ENCODE results near the gene MMP17.

The MMP17 gene

DNA sequence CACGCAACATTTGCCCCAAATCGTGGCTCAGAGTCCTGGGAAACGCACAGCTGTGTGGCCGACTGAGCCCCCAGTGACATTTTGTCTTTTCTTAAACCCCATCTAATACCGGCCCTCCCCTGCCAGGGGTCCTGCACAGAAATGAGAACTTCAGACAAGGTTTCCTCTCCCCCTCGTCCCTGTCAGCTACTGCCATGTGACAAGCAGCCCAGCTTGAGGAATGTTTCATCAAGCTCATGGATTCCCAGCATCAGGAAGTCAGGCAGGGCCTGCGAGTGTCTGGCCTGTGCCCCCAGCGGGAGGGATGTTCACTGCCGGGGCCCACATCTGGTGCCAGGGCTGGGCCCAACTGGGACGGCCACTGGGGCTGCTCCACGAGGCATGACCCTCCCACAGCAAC, 15.9 kb downstream of the MMP17 start:
- H3K9me3 ChIP-seq (replicated peaks; ENCODE audit: low read length): no peaks in the 10 kb centered on the region
- H3K9ac ChIP-seq (ENCODE audit: low read depth, low read length): no peak overlapping the region
- no peak overlapping the region for H3K4me2 ChIP-seq (ENCODE audit: low read length)
- H3K4me3 ChIP-seq (ENCODE audit: low read length): no peak overlapping the region
- no peaks in the 10 kb centered on the region for H3K4me1 ChIP-seq (ENCODE audit: control insufficient read depth, insufficient read depth, low read length)
- peaks cover 5% of the 10 kb centered on the region for H3K36me3 ChIP-seq (ENCODE audit: insufficient read depth, low read length)
- H3K27me3 ChIP-seq (ENCODE audit: control insufficient read depth, insufficient read depth, low read length): no peaks in the 10 kb centered on the region

GRCh38 chr12:131844656-131845055, 16.5 kb downstream of the MMP17 start:
- no peaks in the 10 kb centered on the region for H3K27me3 ChIP-seq (ENCODE audit: control insufficient read depth, insufficient read depth, low read length)
- H3K9ac ChIP-seq (ENCODE audit: low read depth, low read length): no peak overlapping the region
- H3K9me3 ChIP-seq (replicated peaks; ENCODE audit: low read length): no peaks in the 10 kb centered on the region
- peaks cover 5% of the 10 kb centered on the region for H3K36me3 ChIP-seq (ENCODE audit: insufficient read depth, low read length)
- H3K4me3 ChIP-seq (ENCODE audit: low read length): no peak overlapping the region
- H3K4me2 ChIP-seq (ENCODE audit: low read length): no peak overlapping the region
- H3K4me1 ChIP-seq (ENCODE audit: control insufficient read depth, insufficient read depth, low read length): no peaks in the 10 kb centered on the region

DNA sequence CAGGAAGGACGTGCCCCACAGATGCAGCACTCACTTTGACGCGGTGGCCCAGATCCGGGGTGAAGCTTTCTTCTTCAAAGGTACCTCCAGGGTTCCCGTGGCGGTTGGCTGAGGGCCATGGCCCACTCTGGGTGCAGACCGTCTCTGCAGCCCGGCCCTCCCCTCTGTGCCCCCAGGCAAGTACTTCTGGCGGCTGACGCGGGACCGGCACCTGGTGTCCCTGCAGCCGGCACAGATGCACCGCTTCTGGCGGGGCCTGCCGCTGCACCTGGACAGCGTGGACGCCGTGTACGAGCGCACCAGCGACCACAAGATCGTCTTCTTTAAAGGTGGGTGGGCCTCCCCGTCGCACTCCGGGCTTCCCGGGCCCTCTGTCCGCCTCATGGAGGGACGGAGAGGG, 16.9 kb downstream of the MMP17 start:
- Histone ChIP-seq H3K36me3 (ENCODE audit: insufficient read depth, low read length) (peaks cover 5% of the 10 kb centered on the region), H3K9ac (ENCODE audit: low read depth, low read length) (no peak overlapping the region), H3K4me3 (ENCODE audit: low read length) (no peak overlapping the region), H3K27me3 (ENCODE audit: control insufficient read depth, insufficient read depth, low read length) (no peaks in the 10 kb centered on the region), H3K4me2 (ENCODE audit: low read length) (no peak overlapping the region), H3K9me3 (replicated peaks; ENCODE audit: low read length) (no peaks in the 10 kb centered on the region), H3K4me1 (ENCODE audit: control insufficient read depth, insufficient read depth, low read length) (no peaks in the 10 kb centered on the region)

DNA sequence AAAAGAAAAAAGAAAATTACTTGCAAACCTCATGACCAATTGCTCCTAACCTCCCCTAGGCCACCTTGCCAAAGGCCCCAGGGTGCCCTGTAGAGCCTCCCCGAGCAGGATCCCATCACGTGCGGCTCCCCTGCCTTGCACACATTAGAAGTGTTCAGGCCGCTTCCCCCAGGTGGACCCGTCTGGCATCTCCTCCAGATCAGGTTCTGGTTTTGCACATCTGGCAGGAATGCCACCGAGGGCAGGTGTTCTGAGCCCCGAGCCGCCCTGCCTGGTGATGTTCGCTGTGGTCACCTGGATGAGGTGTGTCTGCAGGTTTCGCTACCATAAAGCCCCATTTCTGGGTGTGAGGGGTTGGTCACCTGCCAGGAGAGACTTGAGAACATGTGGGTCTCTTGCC, 19.3 kb downstream of the MMP17 start:
- no peak overlapping the region for H3K4me3 ChIP-seq (ENCODE audit: low read length)
- no peak overlapping the region for H3K9ac ChIP-seq (ENCODE audit: low read depth, low read length)
- H3K36me3 ChIP-seq (ENCODE audit: insufficient read depth, low read length): no peaks in the 10 kb centered on the region

GRCh38 chr12:131848753-131849152, 20.6 kb downstream of the MMP17 start:
- Histone ChIP-seq H3K4me1 (ENCODE audit: control insufficient read depth, insufficient read depth, low read length) (peaks cover 15% of the 10 kb centered on the region), H3K9me3 (replicated peaks; ENCODE audit: low read length) (no peaks in the 10 kb centered on the region), H3K4me3 (ENCODE audit: low read length) (no peak overlapping the region), H3K9ac (ENCODE audit: low read depth, low read length) (no peak overlapping the region), H3K4me2 (ENCODE audit: low read length) (no peak overlapping the region), H3K27me3 (ENCODE audit: control insufficient read depth, insufficient read depth, low read length) (no peaks in the 10 kb centered on the region), H3K36me3 (ENCODE audit: insufficient read depth, low read length) (no peaks in the 10 kb centered on the region)

More for the DNA sequence above, 19.3 kb downstream of the MMP17 start:
- Histone ChIP-seq H3K27me3 (ENCODE audit: control insufficient read depth, insufficient read depth, low read length) (no peaks in the 10 kb centered on the region), H3K9me3 (replicated peaks; ENCODE audit: low read length) (no peaks in the 10 kb centered on the region), H3K4me1 (ENCODE audit: control insufficient read depth, insufficient read depth, low read length) (peaks cover 7% of the 10 kb centered on the region), H3K4me2 (ENCODE audit: low read length) (no peak overlapping the region)

DNA sequence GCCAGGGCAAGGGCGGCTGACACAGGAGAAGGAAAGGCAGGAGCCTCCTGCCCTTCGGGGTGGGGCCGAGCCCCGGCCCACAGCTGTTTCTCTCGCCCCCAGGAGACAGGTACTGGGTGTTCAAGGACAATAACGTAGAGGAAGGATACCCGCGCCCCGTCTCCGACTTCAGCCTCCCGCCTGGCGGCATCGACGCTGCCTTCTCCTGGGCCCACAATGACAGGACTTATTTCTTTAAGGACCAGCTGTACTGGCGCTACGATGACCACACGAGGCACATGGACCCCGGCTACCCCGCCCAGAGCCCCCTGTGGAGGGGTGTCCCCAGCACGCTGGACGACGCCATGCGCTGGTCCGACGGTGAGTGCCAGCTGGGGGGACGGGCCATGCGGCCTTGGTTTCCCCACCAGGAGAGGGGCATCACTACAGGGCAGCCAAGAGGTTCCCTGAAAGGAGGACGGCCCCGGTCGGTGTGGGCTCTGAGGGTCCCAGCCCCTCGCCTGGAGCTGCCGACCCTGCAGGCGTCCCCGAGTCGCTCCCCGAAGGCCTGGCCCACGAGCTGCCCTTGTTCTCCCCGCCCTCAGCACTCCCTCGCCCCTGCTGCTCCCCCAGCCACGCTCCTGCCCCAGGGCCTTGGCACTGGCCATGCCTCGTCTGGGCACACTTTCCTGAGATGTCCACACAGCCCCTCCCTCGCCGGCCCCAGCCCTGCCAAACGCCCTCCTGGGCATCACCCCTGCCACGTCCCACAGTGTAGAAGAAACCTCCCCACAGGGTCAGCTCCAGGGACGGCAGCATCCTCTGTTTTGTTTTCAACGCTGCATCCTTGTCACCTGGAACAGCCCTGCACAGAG, 21.7 kb downstream of the MMP17 start:
- Histone ChIP-seq H3K36me3 (ENCODE audit: insufficient read depth, low read length) (no peaks in the 10 kb centered on the region), H3K9ac (ENCODE audit: low read depth, low read length) (no peak overlapping the region), H3K27me3 (ENCODE audit: control insufficient read depth, insufficient read depth, low read length) (peaks cover 1% of the 10 kb centered on the region), H3K9me3 (replicated peaks; ENCODE audit: low read length) (no peaks in the 10 kb centered on the region), H3K4me2 (ENCODE audit: low read length) (no peak overlapping the region), H3K4me1 (ENCODE audit: control insufficient read depth, insufficient read depth, low read length) (peaks cover 15% of the 10 kb centered on the region), H3K4me3 (ENCODE audit: low read length) (no peak overlapping the region)

DNA sequence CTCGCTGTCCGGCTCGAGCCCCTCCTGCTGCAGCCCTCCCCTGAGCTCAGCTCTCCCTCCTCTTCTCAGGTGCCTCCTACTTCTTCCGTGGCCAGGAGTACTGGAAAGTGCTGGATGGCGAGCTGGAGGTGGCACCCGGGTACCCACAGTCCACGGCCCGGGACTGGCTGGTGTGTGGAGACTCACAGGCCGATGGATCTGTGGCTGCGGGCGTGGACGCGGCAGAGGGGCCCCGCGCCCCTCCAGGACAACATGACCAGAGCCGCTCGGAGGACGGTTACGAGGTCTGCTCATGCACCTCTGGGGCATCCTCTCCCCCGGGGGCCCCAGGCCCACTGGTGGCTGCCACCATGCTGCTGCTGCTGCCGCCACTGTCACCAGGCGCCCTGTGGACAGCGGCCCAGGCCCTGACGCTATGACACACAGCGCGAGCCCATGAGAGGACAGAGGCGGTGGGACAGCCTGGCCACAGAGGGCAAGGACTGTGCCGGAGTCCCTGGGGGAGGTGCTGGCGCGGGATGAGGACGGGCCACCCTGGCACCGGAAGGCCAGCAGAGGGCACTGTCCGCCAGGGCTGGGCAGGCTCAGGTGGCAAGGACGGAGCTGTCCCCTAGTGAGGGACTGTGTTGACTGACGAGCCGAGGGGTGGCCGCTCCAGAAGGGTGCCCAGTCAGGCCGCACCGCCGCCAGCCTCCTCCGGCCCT, 22.8 kb downstream of the MMP17 start:
- H3K36me3 ChIP-seq (ENCODE audit: insufficient read depth, low read length): no peaks in the 10 kb centered on the region
- H3K9ac ChIP-seq (ENCODE audit: low read depth, low read length): no peak overlapping the region
- H3K4me2 ChIP-seq (ENCODE audit: low read length): no peak overlapping the region
- H3K4me3 ChIP-seq (ENCODE audit: low read length): no peak overlapping the region
- H3K9me3 ChIP-seq (replicated peaks; ENCODE audit: low read length): no peaks in the 10 kb centered on the region
- H3K27me3 ChIP-seq (ENCODE audit: control insufficient read depth, insufficient read depth, low read length): peaks cover 11% of the 10 kb centered on the region
- peaks cover 15% of the 10 kb centered on the region for H3K4me1 ChIP-seq (ENCODE audit: control insufficient read depth, insufficient read depth, low read length)

DNA sequence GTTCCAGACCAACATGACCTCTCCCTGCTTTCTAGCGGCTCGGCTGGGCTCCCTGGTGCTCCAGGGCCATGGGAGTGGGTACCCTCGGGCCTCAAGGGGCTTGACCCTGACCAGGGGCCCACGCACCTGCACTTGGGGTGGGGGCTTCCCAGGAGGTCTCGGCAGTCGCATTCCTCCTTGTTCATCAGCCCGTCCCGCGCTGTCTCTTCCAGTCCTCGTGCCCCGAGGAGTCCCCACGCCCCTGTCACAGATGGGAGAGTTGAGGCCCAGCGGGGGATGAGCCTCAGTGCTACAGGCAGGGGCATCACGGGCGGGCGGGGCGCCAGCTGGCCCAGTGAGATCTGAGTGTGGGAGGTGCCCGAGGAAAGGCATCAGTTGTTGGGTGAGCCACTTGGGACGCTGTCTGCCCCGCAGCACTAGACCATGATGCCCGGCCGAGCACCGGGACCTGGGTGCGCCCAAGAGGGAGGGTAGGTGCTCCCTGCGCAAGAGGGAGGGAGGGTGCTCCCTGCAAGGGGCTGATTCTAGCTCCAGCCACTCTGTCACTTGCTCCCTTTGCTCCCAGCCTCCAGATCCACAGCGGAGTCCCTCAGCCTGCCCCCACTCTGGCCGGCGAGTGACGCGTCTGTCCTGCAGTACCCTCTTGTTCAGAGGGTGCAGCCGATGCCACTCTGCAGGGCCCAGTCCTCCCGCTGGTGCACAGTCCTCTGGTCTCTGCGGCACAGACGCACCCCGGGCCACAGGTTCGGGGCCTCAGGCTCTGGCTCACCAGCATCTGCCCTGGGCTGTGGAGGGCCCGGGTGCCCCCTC, 23.8 kb downstream of the MMP17 start:
- no peak overlapping the region for H3K4me3 ChIP-seq (ENCODE audit: low read length)
- H3K9me3 ChIP-seq (replicated peaks; ENCODE audit: low read length): no peaks in the 10 kb centered on the region
- no peak overlapping the region for H3K4me2 ChIP-seq (ENCODE audit: low read length)
- peaks cover 15% of the 10 kb centered on the region for H3K4me1 ChIP-seq (ENCODE audit: control insufficient read depth, insufficient read depth, low read length)
- H3K36me3 ChIP-seq (ENCODE audit: insufficient read depth, low read length): no peaks in the 10 kb centered on the region
- peaks cover 18% of the 10 kb centered on the region for H3K27me3 ChIP-seq (ENCODE audit: control insufficient read depth, insufficient read depth, low read length)
- H3K9ac ChIP-seq (ENCODE audit: low read depth, low read length): no peak overlapping the region

DNA sequence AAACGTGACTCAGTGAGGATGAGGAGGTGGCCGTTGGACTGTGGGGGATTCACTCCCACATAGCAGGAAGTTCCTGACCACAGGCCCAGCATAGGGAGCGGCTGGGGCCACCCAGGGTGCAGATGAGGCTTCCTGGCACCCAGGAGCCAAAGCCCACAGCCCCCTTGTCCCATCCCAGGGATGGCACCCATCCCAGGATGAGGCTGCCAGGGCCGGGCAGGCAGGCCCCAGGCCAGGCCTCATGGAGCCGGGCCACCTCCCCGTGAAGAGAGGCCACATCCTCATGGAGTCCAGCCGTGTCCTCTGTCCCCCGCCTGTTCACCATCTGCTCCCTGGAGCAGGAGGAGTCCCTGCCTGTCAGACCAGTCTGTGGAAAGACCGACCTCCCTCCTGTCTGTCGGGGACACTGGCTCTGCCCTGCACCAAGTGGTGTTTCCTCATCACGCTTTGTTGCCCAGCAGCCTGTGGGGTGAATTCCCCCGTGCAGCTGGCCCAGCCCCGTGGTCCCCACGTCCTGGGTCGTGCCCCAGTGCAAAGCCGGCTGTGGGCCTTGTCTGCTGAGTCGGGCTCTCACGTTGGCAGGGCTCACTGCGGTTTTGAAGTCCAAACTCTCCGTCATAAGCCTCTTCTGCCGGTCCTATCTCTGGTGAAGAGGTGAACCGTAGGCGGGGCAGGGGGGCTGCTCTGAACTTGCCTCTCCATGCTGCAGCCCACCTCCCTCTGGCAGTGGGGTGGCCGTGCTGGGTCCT, 24.5 kb downstream of the MMP17 start:
- no peaks in the 10 kb centered on the region for H3K36me3 ChIP-seq (ENCODE audit: insufficient read depth, low read length)
- H3K4me2 ChIP-seq (ENCODE audit: low read length): no peak overlapping the region
- H3K4me1 ChIP-seq (ENCODE audit: control insufficient read depth, insufficient read depth, low read length): peaks cover 15% of the 10 kb centered on the region
- no peak overlapping the region for H3K4me3 ChIP-seq (ENCODE audit: low read length)
- H3K9ac ChIP-seq (ENCODE audit: low read depth, low read length): peak overlapping the region; percentile 48
- H3K9me3 ChIP-seq (replicated peaks; ENCODE audit: low read length): no peaks in the 10 kb centered on the region
- peaks cover 18% of the 10 kb centered on the region for H3K27me3 ChIP-seq (ENCODE audit: control insufficient read depth, insufficient read depth, low read length)

DNA sequence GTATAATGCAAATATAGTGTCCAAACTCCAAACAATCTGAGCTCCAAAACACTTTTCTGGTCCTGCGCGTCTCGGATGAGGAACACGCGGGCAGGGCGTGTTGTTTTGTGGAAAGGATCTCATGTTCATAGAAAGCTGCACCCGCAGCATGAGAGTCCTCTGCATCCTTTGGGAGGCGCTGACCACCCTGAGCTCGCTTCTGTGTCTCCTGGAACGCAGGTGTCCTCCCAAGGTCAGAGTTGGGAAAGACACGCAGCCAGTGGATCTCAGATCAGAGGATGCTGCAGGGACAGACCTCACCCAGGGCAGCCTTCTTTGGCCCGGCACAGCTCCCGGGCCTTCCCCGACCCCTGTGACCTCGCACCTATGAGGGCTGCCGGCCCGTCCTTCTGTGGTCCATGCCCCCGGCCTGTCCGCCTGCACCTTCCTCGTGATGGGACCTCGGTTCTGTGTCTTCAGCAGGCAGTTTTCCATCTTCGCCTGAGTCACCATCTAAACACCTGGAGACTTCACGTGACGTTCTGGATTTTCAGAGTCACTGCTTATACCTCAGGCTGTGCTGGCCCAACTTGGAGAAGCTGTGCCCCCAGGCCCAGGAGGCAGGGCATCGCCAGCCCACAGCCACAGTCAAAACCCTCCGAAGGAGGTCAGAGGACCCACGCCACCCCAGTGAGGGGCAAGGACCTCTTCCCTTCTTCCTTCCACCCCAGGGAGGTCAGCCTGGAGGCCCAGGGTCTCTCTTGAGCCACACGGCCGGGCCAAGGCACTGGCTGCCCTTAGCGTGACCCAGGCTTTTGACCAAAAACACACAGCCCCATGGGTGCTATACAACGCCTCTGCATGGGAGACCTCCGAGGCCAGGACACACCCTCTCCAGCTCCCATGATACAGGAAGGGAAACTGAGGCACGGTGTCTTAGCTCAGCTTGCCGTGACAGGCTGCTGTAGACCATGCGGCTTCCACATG, 25.9 kb downstream of the MMP17 start:
- H3K36me3 ChIP-seq (ENCODE audit: insufficient read depth, low read length): no peaks in the 10 kb centered on the region
- peaks cover 18% of the 10 kb centered on the region for H3K27me3 ChIP-seq (ENCODE audit: control insufficient read depth, insufficient read depth, low read length)
- H3K4me2 ChIP-seq (ENCODE audit: low read length): no peak overlapping the region
- no peak overlapping the region for H3K9ac ChIP-seq (ENCODE audit: low read depth, low read length)
- peaks cover 15% of the 10 kb centered on the region for H3K4me1 ChIP-seq (ENCODE audit: control insufficient read depth, insufficient read depth, low read length)
- no peak overlapping the region for H3K4me3 ChIP-seq (ENCODE audit: low read length)
- no peaks in the 10 kb centered on the region for H3K9me3 ChIP-seq (replicated peaks; ENCODE audit: low read length)
